GM23338 (cell line): ENCODE measurements around the gene FUT4. TPM values are rescaled to one million over a fixed set of nuclear protein-coding genes. Genes with fewer than 3 reads are reported as not detected.

Source experiments
- ATAC-seq: fragments of 200-7000 bp; cut with Tn5 transposase; 3 replicates; pipeline ENCODE4 v1.9.1; 2020
- DNase-seq: peaks from one replicate; pipeline ENCODE4 v3.0.0-alpha.2; 2015; ENCODE audit warnings: low spot score
- H2AFZ ChIP-seq: fragments of 200-600 bp; sonication (generic); 2 replicates; pipeline ENCODE4 v1.8.0; 2016; ENCODE audit warnings: antibody characterized with exemption, mild to moderate bottlenecking, moderate library complexity
- H3F3A ChIP-seq: fragments of 200-600 bp; sonication (generic); replicated peaks from 2 replicates; pipeline ENCODE4 v1.8.0; 2017; ENCODE audit warnings: antibody characterized with exemption, mixed run types, low read depth
- H3K27ac ChIP-seq: fragments of 200-600 bp; sonication (generic); 2 replicates; pipeline ENCODE4 v1.6.1; 2016; ENCODE audit warnings: low read depth
- H3K27me3 ChIP-seq: fragments of 200-600 bp; sonication (generic); 2 replicates; pipeline ENCODE4 v1.8.0; 2016; ENCODE audit warnings: mild to moderate bottlenecking, mixed run types, moderate library complexity; ENCODE audit not compliant: insufficient read depth
- H3K36me3 ChIP-seq: fragments of 200-600 bp; sonication (generic); 2 replicates; pipeline ENCODE4 v1.8.0; 2016; ENCODE audit warnings: mild to moderate bottlenecking; ENCODE audit not compliant: insufficient read depth
- H3K4me1 ChIP-seq: fragments of 200-600 bp; sonication (generic); 2 replicates; pipeline ENCODE4 v1.8.0; 2016; ENCODE audit warnings: mild to moderate bottlenecking, moderate library complexity; ENCODE audit not compliant: insufficient read depth
- H3K4me2 ChIP-seq: fragments of 200-600 bp; sonication (generic); 2 replicates; pipeline ENCODE4 v1.7.1; 2017; ENCODE audit warnings: mixed run types
- H3K4me3 ChIP-seq: fragments of 200-600 bp; sonication (generic); 2 replicates; pipeline ENCODE4 v1.6.1; 2016; ENCODE audit warnings: mixed run types
- H3K79me2 ChIP-seq: fragments of 200-600 bp; sonication (generic); replicated peaks from 2 replicates; pipeline ENCODE4 v1.8.0; 2017; ENCODE audit warnings: mild to moderate bottlenecking; ENCODE audit not compliant: insufficient read depth
- H3K9me2 ChIP-seq: fragments of 200-600 bp; sonication (generic); 2 replicates; pipeline ENCODE4 v1.8.0; 2017; ENCODE audit not compliant: insufficient read depth
- H4K20me1 ChIP-seq: fragments of 200-600 bp; sonication (generic); replicated peaks from 2 replicates; pipeline ENCODE4 v1.8.0; 2017; ENCODE audit warnings: mild to moderate bottlenecking; ENCODE audit not compliant: insufficient read depth
- H3K27ac Mint-ChIP-seq: 2 replicates; pipeline ENCODE4 v1.8.0; 2020; ENCODE audit warnings: inconsistent platforms, mild to moderate bottlenecking, moderate library complexity, mixed read lengths
- H3K27me3 Mint-ChIP-seq: 3 replicates; pipeline ENCODE4 v1.8.0; 2022; ENCODE audit warnings: low read depth, mild to moderate bottlenecking, moderate library complexity, mixed read lengths, inconsistent platforms; ENCODE audit not compliant: insufficient read depth, poor library complexity
- H3K36me3 Mint-ChIP-seq: 3 replicates; pipeline ENCODE4 v1.8.0; 2021; ENCODE audit warnings: low read depth, mild to moderate bottlenecking, inconsistent platforms, moderate library complexity, mixed read lengths
- H3K4me1 Mint-ChIP-seq: 3 replicates; pipeline ENCODE4 v1.8.0; 2020; ENCODE audit warnings: mild to moderate bottlenecking, inconsistent platforms, mixed read lengths
- H3K4me3 Mint-ChIP-seq: 3 replicates; pipeline ENCODE4 v1.8.0; 2021; ENCODE audit warnings: moderate library complexity, mild to moderate bottlenecking, inconsistent platforms, mixed read lengths
- H3K9me3 Mint-ChIP-seq: 3 replicates; pipeline ENCODE4 v1.8.0; 2020; ENCODE audit warnings: moderate library complexity, mild to moderate bottlenecking, inconsistent platforms, mixed read lengths
- CREB1 ChIP-seq: fragments of 250-450 bp; sonication (Bioruptor Pico); IDR thresholded peaks from 2 replicates; pipeline ENCODE4 v1.5.0; 2020; ENCODE audit warnings: low read depth, mild to moderate bottlenecking, moderate library complexity
- EZH2 ChIP-seq: fragments of 200-600 bp; sonication (generic); IDR thresholded peaks from one replicate; pipeline ENCODE4 v1.8.0; 2017; ENCODE audit warnings: antibody characterized with exemption, mild to moderate bottlenecking, low read depth; ENCODE audit not compliant: unreplicated experiment
- EZH2phosphoT487 ChIP-seq: fragments of 200-600 bp; sonication (generic); IDR thresholded peaks from one replicate; pipeline ENCODE4 v1.8.1; 2018; ENCODE audit warnings: antibody characterized with exemption; ENCODE audit not compliant: unreplicated experiment
- JUNB ChIP-seq: IDR thresholded peaks from one replicate; pipeline ENCODE4 v1.6.1; 2016; ENCODE audit warnings: antibody characterized with exemption; ENCODE audit not compliant: unreplicated experiment
- NANOG ChIP-seq: IDR thresholded peaks from 2 replicates; pipeline ENCODE4 v1.6.1; 2016; ENCODE audit warnings: antibody characterized with exemption, borderline replicate concordance
- POLR2AphosphoS5 ChIP-seq: IDR thresholded peaks from 2 replicates; pipeline ENCODE4 v1.6.1; 2016; ENCODE audit warnings: antibody characterized with exemption, low read depth
- STAT1 ChIP-seq: IDR thresholded peaks from one replicate; pipeline ENCODE4 v1.6.1; 2016; ENCODE audit warnings: antibody characterized with exemption; ENCODE audit not compliant: unreplicated experiment
- ZNF114 ChIP-seq: fragments of 250-450 bp; sonication (Bioruptor Pico); IDR thresholded peaks from 2 replicates; pipeline ENCODE4 v1.5.0; 2020; ENCODE audit warnings: mild to moderate bottlenecking, moderate library complexity
- ZNF331 ChIP-seq: fragments of 250-450 bp; sonication (Bioruptor Pico); IDR thresholded peaks from 2 replicates; pipeline ENCODE4 v1.5.0; 2020; ENCODE audit warnings: low read depth, mild to moderate bottlenecking, moderate library complexity
- polyA plus RNA-seq: library from polyadenylated mRNA; unstranded; fragments of >200 nt; fragmentation: Nextera tagmentation; extraction: Ambion mirVana; gene quantifications from 2 replicates; pipeline ENCODE4 v1.2.1, GENCODE V29; 2016
- total RNA-seq: library from RNA; depleted of rRNA; stranded (reverse); fragments of >200 nt; shearing (Covaris generic); gene quantifications from 2 replicates; pipeline ENCODE4 v1.2.3, GENCODE V29; 2014
- TF ChIP-seq, protein P1 (sequence below): fragments of 250-450 bp; sonication (Bioruptor Pico); IDR thresholded peaks from 2 replicates; pipeline ENCODE4 v1.5.0; 2020; ENCODE audit warnings: mild to moderate bottlenecking, moderate library complexity
- TF ChIP-seq, protein P2 (sequence below): IDR thresholded peaks from 2 replicates; pipeline ENCODE4 v1.6.1; 2016; ENCODE audit warnings: antibody characterized with exemption
- TF ChIP-seq, protein P3 (sequence below), 2 experiments: fragments of 200-600 bp in 1 of 2; sonication (generic) in 1 of 2; conservative IDR thresholded peaks; 2 replicates each; pipeline versions ENCODE4 v1.5.1 to v1.6.1; 2016 to 2017; ENCODE audit warnings: antibody characterized with exemption in 2 of 2, low read depth in 2 of 2, mild to moderate bottlenecking in 2 of 2, moderate library complexity in 1 of 2
- TF ChIP-seq, protein P4 (sequence below): IDR thresholded peaks from one replicate; pipeline ENCODE4 v1.6.1; 2018; ENCODE audit warnings: antibody characterized with exemption; ENCODE audit not compliant: unreplicated experiment

FUT4 gene
- total and polyA plus RNA-seq, 2 experiments from 2014 or later: 2.4 to 7.4 TPM

DNA sequence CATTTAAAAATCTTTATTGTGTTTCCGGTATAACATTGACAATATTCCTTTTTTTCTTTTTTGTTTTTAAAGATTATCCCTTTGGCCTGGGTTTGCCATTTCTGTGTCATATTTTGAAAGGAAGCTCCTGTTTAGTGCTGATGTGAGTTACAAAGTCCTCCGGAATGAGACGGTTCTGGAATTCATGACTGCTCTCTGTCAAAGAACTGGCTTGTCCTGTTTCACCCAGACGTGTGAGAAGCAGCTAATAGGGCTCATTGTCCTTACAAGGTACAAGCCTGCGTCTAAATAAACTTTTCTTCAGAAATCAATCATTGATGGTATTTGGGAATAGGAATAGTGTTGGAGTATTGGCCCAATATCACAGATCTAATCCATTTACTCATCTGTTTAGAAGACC lies 43.3 kb downstream of the FUT4 start:
- H3K27me3 Mint-ChIP-seq: peaks cover 2% of the 10 kb centered on the region
- H3K4me2 ChIP-seq: no peak overlapping the region
- H3K79me2 ChIP-seq: no peaks in the 10 kb centered on the region
- H3K36me3 Mint-ChIP-seq: no peaks in the 10 kb centered on the region
- no peaks in the 10 kb centered on the region for H3K4me1 ChIP-seq
- H3K27me3 ChIP-seq: no peaks in the 10 kb centered on the region
- H3F3A ChIP-seq: no peaks in the 10 kb centered on the region
- no peaks in the 10 kb centered on the region for H3K9me2 ChIP-seq
- H3K27ac Mint-ChIP-seq: no peak overlapping the region
- H3K4me3 ChIP-seq: no peak overlapping the region
- DNase-seq (no peak), ATAC-seq (no peak)
- H3K4me3 Mint-ChIP-seq: no peak overlapping the region
- H3K9me3 Mint-ChIP-seq: no peaks in the 10 kb centered on the region
- H3K4me1 Mint-ChIP-seq: no peaks in the 10 kb centered on the region; the same call in 2 of the 3 replicates
- no peak overlapping the region for H2AFZ ChIP-seq
- no peak overlapping the region for H3K27ac ChIP-seq
- H4K20me1 ChIP-seq: no peaks in the 10 kb centered on the region
- no peaks in the 10 kb centered on the region for H3K36me3 ChIP-seq
- no peak for TF ChIP-seq ZNF114
- TF ChIP-seq, protein P1, sequence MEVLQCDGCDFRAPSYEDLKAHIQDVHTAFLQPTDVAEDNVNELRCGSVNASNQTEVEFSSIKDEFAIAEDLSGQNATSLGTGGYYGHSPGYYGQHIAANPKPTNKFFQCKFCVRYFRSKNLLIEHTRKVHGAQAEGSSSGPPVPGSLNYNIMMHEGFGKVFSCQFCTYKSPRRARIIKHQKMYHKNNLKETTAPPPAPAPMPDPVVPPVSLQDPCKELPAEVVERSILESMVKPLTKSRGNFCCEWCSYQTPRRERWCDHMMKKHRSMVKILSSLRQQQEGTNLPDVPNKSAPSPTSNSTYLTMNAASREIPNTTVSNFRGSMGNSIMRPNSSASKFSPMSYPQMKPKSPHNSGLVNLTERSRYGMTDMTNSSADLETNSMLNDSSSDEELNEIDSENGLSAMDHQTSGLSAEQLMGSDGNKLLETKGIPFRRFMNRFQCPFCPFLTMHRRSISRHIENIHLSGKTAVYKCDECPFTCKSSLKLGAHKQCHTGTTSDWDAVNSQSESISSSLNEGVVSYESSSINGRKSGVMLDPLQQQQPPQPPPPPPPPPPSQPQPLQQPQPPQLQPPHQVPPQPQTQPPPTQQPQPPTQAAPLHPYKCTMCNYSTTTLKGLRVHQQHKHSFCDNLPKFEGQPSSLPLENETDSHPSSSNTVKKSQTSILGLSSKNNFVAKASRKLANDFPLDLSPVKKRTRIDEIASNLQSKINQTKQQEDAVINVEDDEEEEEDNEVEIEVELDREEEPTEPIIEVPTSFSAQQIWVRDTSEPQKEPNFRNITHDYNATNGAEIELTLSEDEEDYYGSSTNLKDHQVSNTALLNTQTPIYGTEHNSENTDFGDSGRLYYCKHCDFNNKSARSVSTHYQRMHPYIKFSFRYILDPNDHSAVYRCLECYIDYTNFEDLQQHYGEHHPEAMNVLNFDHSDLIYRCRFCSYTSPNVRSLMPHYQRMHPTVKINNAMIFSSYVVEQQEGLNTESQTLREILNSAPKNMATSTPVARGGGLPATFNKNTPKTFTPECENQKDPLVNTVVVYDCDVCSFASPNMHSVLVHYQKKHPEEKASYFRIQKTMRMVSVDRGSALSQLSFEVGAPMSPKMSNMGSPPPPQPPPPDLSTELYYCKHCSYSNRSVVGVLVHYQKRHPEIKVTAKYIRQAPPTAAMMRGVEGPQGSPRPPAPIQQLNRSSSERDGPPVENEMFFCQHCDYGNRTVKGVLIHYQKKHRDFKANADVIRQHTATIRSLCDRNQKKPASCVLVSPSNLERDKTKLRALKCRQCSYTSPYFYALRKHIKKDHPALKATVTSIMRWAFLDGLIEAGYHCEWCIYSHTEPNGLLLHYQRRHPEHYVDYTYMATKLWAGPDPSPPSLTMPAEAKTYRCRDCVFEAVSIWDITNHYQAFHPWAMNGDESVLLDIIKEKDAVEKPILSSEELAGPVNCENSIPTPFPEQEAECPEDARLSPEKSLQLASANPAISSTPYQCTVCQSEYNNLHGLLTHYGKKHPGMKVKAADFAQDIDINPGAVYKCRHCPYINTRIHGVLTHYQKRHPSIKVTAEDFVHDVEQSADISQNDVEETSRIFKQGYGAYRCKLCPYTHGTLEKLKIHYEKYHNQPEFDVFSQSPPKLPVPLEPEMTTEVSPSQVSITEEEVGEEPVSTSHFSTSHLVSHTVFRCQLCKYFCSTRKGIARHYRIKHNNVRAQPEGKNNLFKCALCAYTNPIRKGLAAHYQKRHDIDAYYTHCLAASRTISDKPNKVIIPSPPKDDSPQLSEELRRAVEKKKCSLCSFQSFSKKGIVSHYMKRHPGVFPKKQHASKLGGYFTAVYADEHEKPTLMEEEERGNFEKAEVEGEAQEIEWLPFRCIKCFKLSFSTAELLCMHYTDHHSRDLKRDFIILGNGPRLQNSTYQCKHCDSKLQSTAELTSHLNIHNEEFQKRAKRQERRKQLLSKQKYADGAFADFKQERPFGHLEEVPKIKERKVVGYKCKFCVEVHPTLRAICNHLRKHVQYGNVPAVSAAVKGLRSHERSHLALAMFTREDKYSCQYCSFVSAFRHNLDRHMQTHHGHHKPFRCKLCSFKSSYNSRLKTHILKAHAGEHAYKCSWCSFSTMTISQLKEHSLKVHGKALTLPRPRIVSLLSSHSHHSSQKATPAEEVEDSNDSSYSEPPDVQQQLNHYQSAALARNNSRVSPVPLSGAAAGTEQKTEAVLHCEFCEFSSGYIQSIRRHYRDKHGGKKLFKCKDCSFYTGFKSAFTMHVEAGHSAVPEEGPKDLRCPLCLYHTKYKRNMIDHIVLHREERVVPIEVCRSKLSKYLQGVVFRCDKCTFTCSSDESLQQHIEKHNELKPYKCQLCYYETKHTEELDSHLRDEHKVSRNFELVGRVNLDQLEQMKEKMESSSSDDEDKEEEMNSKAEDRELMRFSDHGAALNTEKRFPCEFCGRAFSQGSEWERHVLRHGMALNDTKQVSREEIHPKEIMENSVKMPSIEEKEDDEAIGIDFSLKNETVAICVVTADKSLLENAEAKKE: no peak
- no peak for TF ChIP-seq CREB1 (CRISPR knock-in tag)
- no peak for TF ChIP-seq POLR2AphosphoS5
- TF ChIP-seq STAT1: no peak
- TF ChIP-seq JUNB: no peak
- TF ChIP-seq, protein P2, sequence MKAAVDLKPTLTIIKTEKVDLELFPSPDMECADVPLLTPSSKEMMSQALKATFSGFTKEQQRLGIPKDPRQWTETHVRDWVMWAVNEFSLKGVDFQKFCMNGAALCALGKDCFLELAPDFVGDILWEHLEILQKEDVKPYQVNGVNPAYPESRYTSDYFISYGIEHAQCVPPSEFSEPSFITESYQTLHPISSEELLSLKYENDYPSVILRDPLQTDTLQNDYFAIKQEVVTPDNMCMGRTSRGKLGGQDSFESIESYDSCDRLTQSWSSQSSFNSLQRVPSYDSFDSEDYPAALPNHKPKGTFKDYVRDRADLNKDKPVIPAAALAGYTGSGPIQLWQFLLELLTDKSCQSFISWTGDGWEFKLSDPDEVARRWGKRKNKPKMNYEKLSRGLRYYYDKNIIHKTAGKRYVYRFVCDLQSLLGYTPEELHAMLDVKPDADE: no peak
- TF ChIP-seq EZH2: no peak
- TF ChIP-seq, protein P3, sequence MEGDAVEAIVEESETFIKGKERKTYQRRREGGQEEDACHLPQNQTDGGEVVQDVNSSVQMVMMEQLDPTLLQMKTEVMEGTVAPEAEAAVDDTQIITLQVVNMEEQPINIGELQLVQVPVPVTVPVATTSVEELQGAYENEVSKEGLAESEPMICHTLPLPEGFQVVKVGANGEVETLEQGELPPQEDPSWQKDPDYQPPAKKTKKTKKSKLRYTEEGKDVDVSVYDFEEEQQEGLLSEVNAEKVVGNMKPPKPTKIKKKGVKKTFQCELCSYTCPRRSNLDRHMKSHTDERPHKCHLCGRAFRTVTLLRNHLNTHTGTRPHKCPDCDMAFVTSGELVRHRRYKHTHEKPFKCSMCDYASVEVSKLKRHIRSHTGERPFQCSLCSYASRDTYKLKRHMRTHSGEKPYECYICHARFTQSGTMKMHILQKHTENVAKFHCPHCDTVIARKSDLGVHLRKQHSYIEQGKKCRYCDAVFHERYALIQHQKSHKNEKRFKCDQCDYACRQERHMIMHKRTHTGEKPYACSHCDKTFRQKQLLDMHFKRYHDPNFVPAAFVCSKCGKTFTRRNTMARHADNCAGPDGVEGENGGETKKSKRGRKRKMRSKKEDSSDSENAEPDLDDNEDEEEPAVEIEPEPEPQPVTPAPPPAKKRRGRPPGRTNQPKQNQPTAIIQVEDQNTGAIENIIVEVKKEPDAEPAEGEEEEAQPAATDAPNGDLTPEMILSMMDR (conservative IDR thresholded peaks at IDR 0.05; ENCODE audit: low read depth in 2 of 2): no peak
- TF ChIP-seq EZH2phosphoT487: no peak
- TF ChIP-seq, protein P4, sequence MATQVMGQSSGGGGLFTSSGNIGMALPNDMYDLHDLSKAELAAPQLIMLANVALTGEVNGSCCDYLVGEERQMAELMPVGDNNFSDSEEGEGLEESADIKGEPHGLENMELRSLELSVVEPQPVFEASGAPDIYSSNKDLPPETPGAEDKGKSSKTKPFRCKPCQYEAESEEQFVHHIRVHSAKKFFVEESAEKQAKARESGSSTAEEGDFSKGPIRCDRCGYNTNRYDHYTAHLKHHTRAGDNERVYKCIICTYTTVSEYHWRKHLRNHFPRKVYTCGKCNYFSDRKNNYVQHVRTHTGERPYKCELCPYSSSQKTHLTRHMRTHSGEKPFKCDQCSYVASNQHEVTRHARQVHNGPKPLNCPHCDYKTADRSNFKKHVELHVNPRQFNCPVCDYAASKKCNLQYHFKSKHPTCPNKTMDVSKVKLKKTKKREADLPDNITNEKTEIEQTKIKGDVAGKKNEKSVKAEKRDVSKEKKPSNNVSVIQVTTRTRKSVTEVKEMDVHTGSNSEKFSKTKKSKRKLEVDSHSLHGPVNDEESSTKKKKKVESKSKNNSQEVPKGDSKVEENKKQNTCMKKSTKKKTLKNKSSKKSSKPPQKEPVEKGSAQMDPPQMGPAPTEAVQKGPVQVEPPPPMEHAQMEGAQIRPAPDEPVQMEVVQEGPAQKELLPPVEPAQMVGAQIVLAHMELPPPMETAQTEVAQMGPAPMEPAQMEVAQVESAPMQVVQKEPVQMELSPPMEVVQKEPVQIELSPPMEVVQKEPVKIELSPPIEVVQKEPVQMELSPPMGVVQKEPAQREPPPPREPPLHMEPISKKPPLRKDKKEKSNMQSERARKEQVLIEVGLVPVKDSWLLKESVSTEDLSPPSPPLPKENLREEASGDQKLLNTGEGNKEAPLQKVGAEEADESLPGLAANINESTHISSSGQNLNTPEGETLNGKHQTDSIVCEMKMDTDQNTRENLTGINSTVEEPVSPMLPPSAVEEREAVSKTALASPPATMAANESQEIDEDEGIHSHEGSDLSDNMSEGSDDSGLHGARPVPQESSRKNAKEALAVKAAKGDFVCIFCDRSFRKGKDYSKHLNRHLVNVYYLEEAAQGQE: no peak
- no peak for TF ChIP-seq NANOG
- TF ChIP-seq ZNF331 (CRISPR knock-in tag): no peak
